HG03280 (cell line): ENCODE measurements around the gene MEF2C.
A peak's percentile ranks its signal among the peaks of the same experiment; 100 is the strongest.

Source experiments
- ATAC-seq: cut with Tn5 transposase; IDR thresholded peaks from one replicate; pipeline ENCODE4 v1.9.1; 2021; ENCODE audit warnings: mild to moderate bottlenecking, moderate library complexity; ENCODE audit not compliant: unreplicated experiment

MEF2C gene

DNA sequence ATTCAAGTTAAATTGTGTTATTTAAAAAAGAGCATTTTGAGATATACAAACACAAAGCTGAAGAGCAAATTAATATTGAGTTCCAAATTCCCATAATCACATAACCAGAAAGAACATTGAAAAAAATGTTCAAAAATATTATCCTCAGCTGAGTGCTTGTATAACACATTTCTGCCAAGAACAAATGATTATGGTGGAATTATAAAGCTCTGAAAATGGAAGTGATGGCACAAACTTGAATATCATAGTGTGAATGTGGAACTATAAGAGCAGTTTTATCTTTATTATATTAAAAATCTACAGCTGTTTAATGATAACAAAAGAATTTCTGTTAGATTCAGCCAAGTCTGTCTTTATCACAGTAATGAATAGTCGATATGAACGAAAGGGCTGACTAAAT lies 117.8 kb downstream of the MEF2C start:
- no peak for ATAC-seq

- no peak for ATAC-seq
Observed at GRCh38 chr5:88761939-88762338, 121.0 kb downstream of the MEF2C start.

DNA sequence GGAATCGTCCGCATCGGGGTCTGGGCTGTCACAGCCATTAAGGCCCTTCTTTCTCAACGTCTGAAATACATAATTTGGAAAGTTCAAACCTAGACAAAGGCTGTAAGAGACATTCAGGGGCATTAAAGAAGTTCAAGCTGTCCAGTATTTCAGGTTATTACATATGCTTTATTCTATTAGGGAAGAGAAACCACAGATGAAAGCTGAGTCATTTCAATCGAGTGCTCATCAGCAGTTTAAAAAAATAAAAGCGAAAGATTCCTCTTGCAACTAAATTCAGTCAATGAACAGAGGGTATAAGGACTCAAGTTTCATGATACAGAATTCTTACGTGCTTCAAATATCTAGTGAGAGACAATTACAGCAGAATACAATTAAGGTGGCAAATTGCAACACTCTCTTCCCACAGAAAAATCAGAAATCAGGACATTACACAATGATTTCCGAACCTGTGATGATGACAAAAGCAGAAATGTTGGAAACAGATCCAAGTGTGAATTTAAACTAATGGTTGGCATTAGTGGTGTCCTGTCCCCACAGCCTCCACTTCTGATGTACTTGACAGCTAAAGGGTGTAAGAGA lies 121.6 kb downstream of the MEF2C start:
- ATAC-seq, result no peak

DNA sequence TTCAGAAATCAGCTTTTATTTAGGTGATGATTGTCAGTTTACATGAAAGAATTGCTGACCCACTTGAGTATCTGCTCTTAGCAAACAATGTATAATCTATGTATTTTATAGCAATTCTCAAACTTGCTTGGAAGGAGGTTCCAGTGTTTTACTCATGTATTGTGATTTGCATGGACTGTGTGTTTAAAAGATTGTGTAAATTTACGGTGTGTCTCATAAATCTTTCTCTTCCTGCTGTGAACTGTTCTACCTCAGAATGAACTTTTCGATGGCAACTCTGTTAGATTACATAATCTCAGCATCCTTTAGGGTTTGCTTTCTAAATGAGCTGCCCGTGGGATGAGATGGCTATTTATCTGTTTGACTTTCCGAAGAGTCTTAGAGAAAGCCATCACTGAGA lies 122.5 kb downstream of the MEF2C start:
- no peak for ATAC-seq

- no peak for ATAC-seq
Observed at GRCh38 chr5:88758591-88758990, 124.4 kb downstream of the MEF2C start.

GRCh38 chr5:88758184-88758583 lies 124.8 kb downstream of the MEF2C start:
- no peak for ATAC-seq

DNA sequence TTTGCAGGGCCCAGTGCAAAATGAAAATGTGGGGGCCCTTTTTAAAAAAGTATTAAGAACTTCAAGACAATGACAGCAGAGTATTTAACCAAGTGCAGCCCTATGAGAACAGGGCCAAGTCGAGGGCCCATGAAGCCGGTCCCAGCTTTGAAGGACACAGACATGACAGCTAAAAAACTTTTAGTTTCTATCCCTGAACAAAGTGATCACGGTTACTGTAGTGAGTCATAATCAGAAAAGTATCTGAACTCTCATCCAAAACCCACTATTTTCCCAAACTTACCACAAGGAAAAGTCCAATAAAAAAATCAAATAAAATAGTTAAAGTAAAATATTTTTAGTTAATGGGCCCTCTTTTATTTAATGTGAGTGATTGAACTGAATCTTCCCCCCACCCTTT lies 126.0 kb downstream of the MEF2C start:
- no peak for ATAC-seq

DNA sequence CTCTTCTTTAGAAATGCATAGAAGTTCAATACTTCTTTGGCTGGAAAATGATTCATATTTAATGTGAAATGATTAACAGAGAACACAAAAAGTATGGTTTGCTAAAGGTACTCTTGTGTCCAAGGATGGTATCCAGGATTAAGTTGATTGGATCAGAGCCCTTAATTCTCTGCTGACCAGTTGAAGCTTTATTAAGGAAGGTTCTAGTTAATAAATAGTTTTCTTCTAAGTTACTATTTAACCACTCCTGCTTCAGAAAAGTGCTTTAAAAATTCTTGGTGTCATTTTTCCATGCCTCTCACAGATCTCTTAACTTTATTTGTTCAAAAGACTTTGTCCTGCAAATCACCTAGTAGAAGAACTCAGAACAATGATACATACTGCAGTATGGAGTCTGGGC lies 134.3 kb downstream of the MEF2C start:
- ATAC-seq, result no peak

GRCh38 chr5:88746438-88746882 lies 136.5 kb downstream of the MEF2C start:
- peak; percentile 80 for ATAC-seq

DNA sequence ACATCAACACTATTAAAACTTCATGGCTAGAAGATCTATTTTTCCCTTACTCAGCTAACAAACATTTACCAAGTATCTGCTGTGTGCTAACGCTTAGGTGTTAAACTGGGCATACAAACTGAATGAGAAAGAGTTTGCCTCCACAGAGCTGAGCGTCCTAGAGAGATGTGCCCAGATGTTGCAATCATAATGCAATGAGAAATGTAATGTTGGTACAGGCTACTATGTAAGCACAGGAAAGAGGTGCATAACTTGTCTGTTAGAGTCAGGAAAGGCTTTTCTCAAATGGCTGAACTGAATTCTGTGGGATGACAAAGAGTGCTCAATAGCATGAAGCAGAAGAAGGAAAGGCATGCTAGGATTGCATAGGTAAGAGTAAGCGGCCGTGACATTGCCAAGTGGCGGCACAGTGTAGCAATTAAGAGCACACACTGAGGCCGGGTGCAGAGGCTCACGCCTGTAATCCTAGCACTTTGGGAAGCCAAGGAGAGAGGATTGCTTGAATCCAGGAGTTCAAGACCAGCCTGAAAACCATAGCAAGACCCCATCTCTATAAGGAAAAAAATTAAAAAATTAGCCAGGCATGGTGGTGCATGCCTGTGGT lies 137.8 kb downstream of the MEF2C start:
- ATAC-seq, result no peak

GRCh38 chr5:88743231-88743834 lies 139.7 kb downstream of the MEF2C start:
- no peak for ATAC-seq

- ATAC-seq, result no peak
Observed at GRCh38 chr5:88741964-88742363, 141.0 kb downstream of the MEF2C start.

DNA sequence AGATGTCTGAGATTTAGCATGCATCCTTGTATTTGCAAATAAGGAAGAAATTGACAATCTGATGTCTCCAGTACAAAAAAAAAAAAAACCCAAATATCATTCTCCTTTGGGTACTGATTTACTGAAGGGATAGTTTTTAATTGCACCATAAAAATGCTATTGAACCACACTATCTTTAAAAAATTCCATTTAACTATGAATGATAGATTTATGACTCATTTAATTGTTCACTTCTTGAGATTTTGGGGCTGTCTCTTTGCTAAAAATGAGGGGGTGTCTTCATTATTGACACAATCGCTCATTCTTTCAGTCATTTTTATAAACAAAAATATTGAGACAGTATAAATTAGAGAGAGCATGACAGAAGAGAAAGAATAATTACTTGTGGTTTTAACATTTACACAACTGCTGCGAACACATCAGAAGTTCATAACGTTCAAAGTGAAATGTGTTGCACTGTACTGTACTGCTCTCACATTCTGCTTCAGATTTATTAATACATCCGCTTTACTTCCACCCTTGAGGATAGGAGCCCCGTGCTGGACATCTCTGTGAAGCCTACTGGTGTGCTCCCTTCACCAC lies 142.3 kb downstream of the MEF2C start:
- no peak for ATAC-seq

DNA sequence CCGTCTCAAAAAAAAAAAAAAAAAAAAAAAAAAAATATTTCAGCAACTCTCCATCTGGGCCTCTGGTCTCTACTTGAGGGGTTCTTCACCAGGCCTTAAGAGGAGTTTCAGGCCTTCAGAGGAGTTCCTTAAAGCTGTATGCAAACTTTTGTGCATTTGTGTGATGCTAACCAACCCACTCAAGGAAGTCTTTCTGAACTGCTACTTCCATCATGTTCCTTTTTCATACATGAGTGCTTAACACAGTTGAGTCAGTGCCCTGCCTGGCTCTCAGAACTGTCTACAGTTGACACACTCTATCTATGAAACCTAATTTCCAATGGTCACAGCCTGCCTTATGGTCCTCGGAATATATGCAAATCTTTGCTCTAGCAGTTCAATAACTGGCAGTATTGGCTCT lies 146.5 kb downstream of the MEF2C start:
- peak; percentile 29 for ATAC-seq

GRCh38 chr5:88734983-88735382 lies 148.0 kb downstream of the MEF2C start:
- ATAC-seq, result no peak

DNA sequence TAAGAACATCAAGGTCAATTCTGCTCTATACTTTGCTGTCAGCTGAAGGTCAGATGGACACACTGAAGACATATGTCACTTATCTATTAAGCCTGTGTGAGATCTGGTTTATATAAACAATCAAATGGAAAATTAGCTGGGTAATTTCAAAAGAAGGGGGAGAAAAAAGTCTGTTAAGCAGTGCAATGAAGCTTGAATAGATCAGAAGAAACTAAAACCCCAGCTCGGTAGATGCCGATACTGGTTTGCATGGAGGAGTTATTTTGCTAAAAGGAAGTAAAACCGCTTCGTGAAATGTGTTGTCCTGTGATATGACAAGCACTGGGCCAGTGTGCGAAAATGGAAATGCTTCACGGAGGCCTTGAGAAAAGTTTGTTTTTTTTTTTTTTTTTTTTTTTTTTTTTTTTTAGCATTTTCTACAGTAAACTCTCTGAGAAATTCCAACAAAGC lies 148.8 kb downstream of the MEF2C start:
- peak; percentile 51 for ATAC-seq

DNA sequence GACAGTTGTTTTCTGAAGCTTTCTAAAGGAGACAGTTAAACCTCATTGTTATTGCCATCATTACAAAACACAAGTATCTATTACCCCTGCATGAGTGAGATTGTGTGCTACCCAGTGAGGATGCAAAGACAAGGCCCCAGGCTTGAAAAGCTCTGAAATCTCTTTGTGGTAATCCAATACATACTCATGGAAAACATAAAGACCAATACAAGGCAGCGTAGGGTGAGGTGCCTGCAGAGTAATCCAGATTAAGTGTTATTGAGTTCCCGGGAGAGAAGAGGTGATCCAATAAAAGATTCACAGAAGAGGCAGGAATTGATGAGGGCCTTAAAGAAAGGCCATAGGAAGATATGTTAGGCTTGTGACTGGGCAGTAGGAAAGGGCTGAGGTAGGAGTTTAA lies 150.1 kb downstream of the MEF2C start:
- ATAC-seq, result no peak

DNA sequence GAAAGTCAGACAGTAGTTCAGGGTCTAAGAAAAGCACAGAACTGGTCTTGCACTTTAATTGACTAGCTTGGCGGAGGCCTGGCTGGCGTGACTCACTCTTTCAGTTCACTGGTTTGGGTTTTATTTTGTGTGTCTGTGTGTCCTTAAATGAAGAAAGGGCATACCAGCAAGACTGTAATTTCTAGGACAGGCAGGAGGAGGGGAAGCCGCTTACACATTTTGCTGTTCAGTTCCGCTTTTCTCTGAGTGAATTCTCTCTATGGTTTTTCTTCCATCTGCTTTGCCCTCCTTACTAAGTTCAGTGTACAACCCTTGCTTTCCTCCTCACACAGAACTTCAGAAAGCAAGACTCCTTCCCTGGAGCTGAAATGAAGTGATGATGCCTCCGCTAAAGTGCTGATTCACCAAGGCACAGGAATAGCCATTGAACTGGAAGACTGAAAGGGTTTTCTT lies 150.8 kb downstream of the MEF2C start:
- ATAC-seq, result peak; percentile 54

DNA sequence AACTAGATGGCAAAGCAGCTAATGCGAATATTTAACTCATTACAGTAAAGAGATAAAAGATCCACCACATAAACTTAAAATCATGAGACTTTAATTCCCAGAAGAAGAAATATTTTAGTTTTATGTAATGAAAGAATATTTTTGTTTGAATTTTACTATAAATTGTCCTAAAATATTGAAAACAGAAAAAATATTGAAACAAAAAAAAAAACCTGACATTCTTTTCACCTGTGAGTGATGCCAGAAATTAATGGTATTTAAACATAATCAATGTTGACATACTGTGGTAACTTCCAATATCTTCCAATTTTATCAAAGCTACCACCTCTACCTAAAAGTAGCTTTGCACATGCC lies 153.2 kb downstream of the MEF2C start:
- ATAC-seq, result no peak

DNA sequence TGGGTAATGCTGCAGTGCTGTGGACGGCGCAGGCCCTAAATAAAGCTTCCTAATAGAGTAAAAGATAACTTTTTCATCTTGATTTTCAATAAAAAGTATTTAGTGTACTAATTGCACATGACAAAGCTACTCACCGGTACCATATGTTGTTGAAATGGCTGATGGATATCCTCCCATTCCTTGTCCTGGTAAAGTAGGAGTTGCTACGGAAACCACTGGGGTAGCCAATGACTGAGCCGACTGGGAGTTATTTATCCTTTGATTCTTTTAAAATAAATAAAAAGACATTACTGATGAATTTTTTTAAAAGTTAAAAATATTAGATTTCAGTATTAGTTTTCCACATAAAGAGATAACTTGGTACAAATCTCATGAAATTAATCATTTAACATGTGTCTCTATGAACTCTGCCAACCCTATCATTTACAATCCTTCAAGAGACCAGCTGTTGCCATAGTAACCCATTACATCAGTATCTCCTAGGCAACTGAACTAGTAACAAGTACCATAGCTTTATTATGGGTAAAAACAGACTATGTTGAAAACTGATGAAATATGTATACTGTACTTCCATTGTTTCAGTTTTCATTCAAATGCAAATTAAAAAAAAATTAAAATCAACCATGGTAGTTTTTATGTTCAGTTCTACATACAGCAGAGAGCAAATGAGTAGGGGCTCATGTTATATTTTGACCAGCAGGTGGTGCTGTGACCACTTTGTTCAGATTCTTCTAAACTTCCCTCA lies 153.7 kb downstream of the MEF2C start:
- ATAC-seq, result peak; percentile 37

- no peak for ATAC-seq
Observed at GRCh38 chr5:88727705-88728313, 155.2 kb downstream of the MEF2C start.
